HCT116 (cell line): ENCODE data around the gene TMEM121B. TPM values are rescaled to one million over a fixed set of nuclear protein-coding genes. Genes with fewer than 3 reads are reported as not detected.

ENCODE experiments used
- ATAC-seq: fragments of 200-7000 bp; cut with Tn5 transposase; 2 replicates; pipeline ENCODE4 v1.9.1; 2020; ENCODE audit warnings: mild to moderate bottlenecking, moderate library complexity
- BruUV-seq: library from RNA; stranded (reverse); fragments of 400-500 nt; replicated peaks from 2 replicates; lab custom pipeline; 2021; lab: Mats Ljungman, UMichigan
- CTCF ChIA-PET: fragments of 300-600 bp; sonication (Branson Sonifier 250); formaldehyde crosslinking; loops from one replicate; lab custom pipeline; 2021; ENCODE audit warnings: antibody characterized with exemption; lab: Charles Lee
- POLR2A ChIA-PET: fragments of 300-600, 350-600 bp; sonication (Branson Sonifier 250); formaldehyde crosslinking; loops from one replicate; lab custom pipeline; 2021; ENCODE audit warnings: antibody characterized with exemption; lab: Charles Lee
- RAD21 ChIA-PET, 2 experiments: fragments of 300-600 bp; sonication (Branson Sonifier 250); formaldehyde crosslinking; loops; one replicate each; lab custom pipeline; 2023; ENCODE audit warnings: low total read pairs in 2 of 2; ENCODE audit not compliant: uncharacterized antibody in 2 of 2, unreplicated experiment in 2 of 2, low non-redundant PET in 1 of 2; lab: Charles Lee
- DNase-seq: peaks from one replicate; pipeline ENCODE4 v3.0.0-alpha.2; 2010; ENCODE audit warnings: low read depth, low spot score
- H2AFZ ChIP-seq: fragments of 200-600 bp; shearing (Covaris generic), sonication (generic); 2 replicates; pipeline ENCODE4 v1.6.1; 2017; ENCODE audit warnings: low read depth, mixed run types, mixed read lengths, antibody characterized with exemption, low read length; ENCODE audit not compliant: poor library complexity, severe bottlenecking
- H3K27ac ChIP-seq: 2 replicates; pipeline ENCODE4 v1.5.1; 2012; ENCODE audit warnings: low read depth, low read length
- H3K27me3 ChIP-seq: fragments of 200-600 bp; sonication (generic); 2 replicates; pipeline ENCODE4 v1.6.1; 2016; ENCODE audit warnings: mixed run types, low read length, mixed read lengths; ENCODE audit not compliant: insufficient read depth
- H3K36me3 ChIP-seq, 2 experiments: fragments of 200-500 bp in 1 of 2; fragments of 200-600 bp in 1 of 2; sonication (Bioruptor generic) in 1 of 2; sonication (generic) in 1 of 2; 2 replicates each; pipeline versions ENCODE4 v1.5.1 to v1.6.1; 2014 to 2016; ENCODE audit warnings: low read length in 2 of 2, inconsistent platforms in 1 of 2, mixed read lengths in 1 of 2, mixed run types in 1 of 2; ENCODE audit not compliant: insufficient read depth in 2 of 2, control insufficient read depth in 1 of 2
- H3K4me1 ChIP-seq, 2 experiments: fragments of 200-600 bp in 1 of 2; sonication (generic) in 1 of 2; 2 replicates each; pipeline versions ENCODE4 v1.5.1 to v1.6.1; 2012 to 2017; ENCODE audit warnings: low read length in 2 of 2, inconsistent platforms in 1 of 2, mild to moderate bottlenecking in 1 of 2, mixed read lengths in 1 of 2, mixed run types in 1 of 2, moderate library complexity in 1 of 2; ENCODE audit not compliant: insufficient read depth in 2 of 2, control insufficient read depth in 1 of 2
- H3K4me2 ChIP-seq: fragments of 200-600 bp; sonication (generic); 2 replicates; pipeline ENCODE4 v1.6.1; 2017; ENCODE audit warnings: mixed run types, low read length, mixed read lengths
- H3K4me3 ChIP-seq, 2 experiments: fragments of 200-600 bp in 1 of 2; sonication (generic) in 1 of 2; replicated peaks in 1 of 2; 2 replicates each; pipeline ENCODE4 v1.5.1; 2011 to 2016; ENCODE audit warnings: low read length in 2 of 2, control low read depth in 1 of 2, low read depth in 1 of 2, mild to moderate bottlenecking in 1 of 2, mixed read lengths in 1 of 2, mixed run types in 1 of 2
- H3K79me2 ChIP-seq: fragments of 200-600 bp; sonication (generic); 2 replicates; pipeline ENCODE4 v1.6.1; 2017; ENCODE audit warnings: mild to moderate bottlenecking, mixed run types, low read length, moderate library complexity, mixed read lengths; ENCODE audit not compliant: insufficient read depth
- H3K9ac ChIP-seq: fragments of 200-600 bp; sonication (generic); 2 replicates; pipeline ENCODE4 v1.6.1; 2016; ENCODE audit warnings: low read length, mixed read lengths
- H3K9me2 ChIP-seq: fragments of 200-600 bp; sonication (generic), shearing (Covaris generic); 2 replicates; pipeline ENCODE4 v1.6.1; 2017; ENCODE audit warnings: mixed run types, mild to moderate bottlenecking, moderate library complexity; ENCODE audit not compliant: insufficient read depth
- H3K9me3 ChIP-seq, 2 experiments: fragments of 200-500 bp in 1 of 2; fragments of 200-600 bp in 1 of 2; sonication (Bioruptor generic) in 1 of 2; sonication (generic) in 1 of 2; 2 replicates each; pipeline ENCODE4 v1.6.1; 2014 to 2017; ENCODE audit warnings: low read length in 2 of 2, mixed read lengths in 2 of 2, inconsistent platforms in 1 of 2, low read depth in 1 of 2, mild to moderate bottlenecking in 1 of 2, mixed run types in 1 of 2, moderate library complexity in 1 of 2; ENCODE audit not compliant: control insufficient read depth in 1 of 2, insufficient read depth in 1 of 2
- H4K20me1 ChIP-seq: fragments of 200-600 bp; sonication (generic), shearing (Covaris generic); 2 replicates; pipeline ENCODE4 v1.6.1; 2017; ENCODE audit warnings: mixed run types, mild to moderate bottlenecking, moderate library complexity; ENCODE audit not compliant: insufficient read depth
- CBX3 ChIP-seq: IDR thresholded peaks from 2 replicates; pipeline ENCODE4 v1.6.1; 2012; ENCODE audit warnings: low read depth
- CEBPB ChIP-seq: IDR thresholded peaks from 2 replicates; pipeline ENCODE4 v1.6.1; 2012; ENCODE audit warnings: low read depth
- CTCF ChIP-seq, 3 experiments: fragments of 200-600 bp in 1 of 3; sonication (generic) in 1 of 3; IDR thresholded peaks in 2 of 3; conservative IDR thresholded peaks in 1 of 3; 2 replicates each; pipeline ENCODE4 v1.5.1; 2012 to 2017; ENCODE audit warnings: low read depth in 2 of 3, low read length in 2 of 3, antibody characterized with exemption in 1 of 3, borderline replicate concordance in 1 of 3, control low read depth in 1 of 3, mild to moderate bottlenecking in 1 of 3, mixed read lengths in 1 of 3, mixed run types in 1 of 3, moderate library complexity in 1 of 3; ENCODE audit not compliant: insufficient read depth in 1 of 3
- EGR1 ChIP-seq: IDR thresholded peaks from 2 replicates; pipeline ENCODE4 v1.6.1; 2012; ENCODE audit warnings: low read depth
- EZH2 ChIP-seq: fragments of 200-600 bp; sonication (generic); IDR thresholded peaks from 2 replicates; pipeline ENCODE4 v1.6.1; 2017; ENCODE audit warnings: antibody characterized with exemption, mixed run types
- MAX ChIP-seq: IDR thresholded peaks from 2 replicates; pipeline ENCODE4 v1.6.1; 2012
- POLR2A ChIP-seq: IDR thresholded peaks from 2 replicates; pipeline ENCODE4 v1.7.0; 2011; ENCODE audit warnings: borderline replicate concordance; ENCODE audit not compliant: insufficient read depth, insufficient read length; ENCODE audit errors: extremely low read depth
- RAD21 ChIP-seq: IDR thresholded peaks from 2 replicates; pipeline ENCODE4 v1.6.1; 2012; ENCODE audit warnings: low read depth, mild to moderate bottlenecking
- REST ChIP-seq: IDR thresholded peaks from 2 replicates; pipeline ENCODE4 v1.6.1; 2012; ENCODE audit warnings: low read depth
- SIN3A ChIP-seq: IDR thresholded peaks from 2 replicates; pipeline ENCODE4 v1.6.1; 2012; ENCODE audit warnings: low read depth
- SP1 ChIP-seq: IDR thresholded peaks from 2 replicates; pipeline ENCODE4 v1.6.1; 2012; ENCODE audit warnings: low read depth
- SRF ChIP-seq: IDR thresholded peaks from 2 replicates; pipeline ENCODE4 v1.6.1; 2012; ENCODE audit warnings: low read depth
- TCF7L2 ChIP-seq: IDR thresholded peaks from 2 replicates; pipeline ENCODE4 v1.7.0; 2011; ENCODE audit warnings: borderline replicate concordance, inconsistent platforms; ENCODE audit not compliant: insufficient read depth, insufficient read length; ENCODE audit errors: extremely low read depth
- YY1 ChIP-seq: IDR thresholded peaks from 2 replicates; pipeline ENCODE4 v1.6.1; 2011; ENCODE audit warnings: low read length, low read depth, moderate library complexity, mild to moderate bottlenecking; ENCODE audit not compliant: insufficient replicate concordance; ENCODE audit errors: extremely low read depth
- ZFX ChIP-seq: fragments of 450-650 bp; IDR thresholded peaks from 2 replicates; pipeline ENCODE4 v1.6.1; 2017
- ZNF274 ChIP-seq: fragments of 200-500 bp; sonication (Bioruptor generic); IDR thresholded peaks from 2 replicates; pipeline ENCODE4 v1.6.1; 2014; ENCODE audit warnings: mild to moderate bottlenecking, low read depth, low read length, inconsistent platforms
- intact Hi-C: fragments of 100-400 bp; cut with micrococcal nuclease; formaldehyde crosslinking; loops from 2 replicates; pipeline ENCODE4 v1.10.0; 2022
- total RNA-seq: library from RNA; stranded (reverse); gene quantifications from one replicate; pipeline ENCODE4 v1.2.1, GENCODE V29; 2021; ENCODE audit not compliant: unreplicated experiment

Gene TMEM121B
- total RNA-seq, 1 experiment from 2014 or later: 0.57 TPM

GRCh38 chr22:17152971-17153370, 31.8 kb upstream of the TMEM121B start:
- Histone ChIP-seq H3K9me2 (no peaks in the 10 kb centered on the region), H3K4me3 (no peak overlapping the region), H2AFZ (no peak overlapping the region), H3K9ac (no peak overlapping the region), H3K27ac (no peak overlapping the region), H3K27me3 (no peaks in the 10 kb centered on the region), H3K79me2 (peaks cover 97% of the 10 kb centered on the region), H3K36me3 (peaks cover 6 to 22% of the 10 kb centered on the region in 2 experiments; a peak in 3 of 4 replicates), H3K4me1 (peaks cover 10 to 21% of the 10 kb centered on the region in 2 experiments), H3K9me3 (no peaks in the 10 kb centered on the region), H3K4me2 (no peak overlapping the region), H4K20me1 (peaks cover 7% of the 10 kb centered on the region; the same call in 1 of the 2 replicates)
- ChIA-PET POLR2A (no interaction called here), RAD21 (no interaction called here), CTCF (no interaction called here)
- DNase-seq (no peak), ATAC-seq (no peak)
- TF ChIP-seq ZNF274 (no peak), EGR1 (no peak), CTCF (IDR thresholded peaks at IDR 0.05 in 2 of 3, conservative IDR thresholded peaks at IDR 0.05 in 1 of 3; ENCODE audit: borderline replicate concordance in 1 of 3, insufficient read depth in 1 of 3, low read depth in 2 of 3, low read length in 2 of 3) (no peak), YY1 (no peak), CBX3 (no peak), ZFX (no peak), RAD21 (no peak), EZH2 (no peak), SP1 (no peak), TCF7L2 (no peak), CEBPB (no peak), POLR2A (no peak), SRF (no peak), SIN3A (no peak), REST (no peak), MAX (no peak)
- BruUV-seq: no TSS peak
- intact Hi-C loops: loop anchor here (5.0 kb wide), 2 partner anchors 56 to 71 kb away; partner anchors contain the start of gene IL17RA
